ENCODE results near the gene KMT5B. TPM values are rescaled to one million over a fixed set of nuclear protein-coding genes. Genes with fewer than 3 reads are reported as not detected.

Gene KMT5B
- polyA plus RNA-seq, 3 donors, result 12.2 to 22.0 (median 19.5) TPM

DNA sequence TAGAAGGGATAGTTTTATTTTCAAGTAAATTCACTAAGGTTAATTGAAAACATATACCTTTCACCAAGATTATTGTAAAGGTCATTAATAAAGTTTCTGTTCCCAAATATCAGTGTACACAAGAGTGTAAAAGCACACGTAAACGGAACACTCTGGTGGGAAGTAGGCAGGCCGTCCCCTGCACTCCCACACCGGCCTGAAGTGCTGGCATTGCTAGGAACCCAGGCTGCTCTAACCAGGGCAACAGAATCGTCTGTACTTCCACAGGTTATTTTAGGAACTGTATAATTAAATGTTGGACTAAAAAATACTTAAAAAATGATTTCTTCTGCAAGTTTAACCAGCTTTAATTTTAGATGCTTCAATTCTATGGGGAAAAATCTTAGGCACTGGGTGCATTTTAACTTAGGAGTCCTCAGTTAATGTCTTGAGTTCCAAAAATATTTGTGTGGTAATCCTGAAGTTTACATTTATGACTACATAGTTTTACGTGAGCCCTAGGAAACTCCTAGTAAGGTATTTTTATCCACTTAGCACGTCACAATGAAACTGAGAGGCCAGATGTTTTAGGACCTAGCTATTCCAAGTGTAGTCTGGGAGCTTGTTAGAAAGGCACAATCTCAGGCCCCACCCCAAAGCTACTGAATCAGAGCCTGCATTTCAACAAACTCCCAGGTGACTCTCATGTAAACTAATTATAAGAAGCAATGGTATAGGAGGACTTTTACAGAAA is 31.2 kb downstream of the KMT5B start:
- Histone ChIP-seq H3K9me3 (replicated peaks in 1 of 2; ENCODE audit: control insufficient read depth in 1 of 2, insufficient read depth in 1 of 2, low read length in 2 of 2) (no peaks in the 10 kb centered on the region), H3K36me3 (replicated peaks in 1 of 2; ENCODE audit: control insufficient read depth in 1 of 2, insufficient read depth in 2 of 2, low read length in 2 of 2) (peaks cover 65 to 96% of the 10 kb centered on the region in 2 donors), H3K79me2 (ENCODE audit: insufficient read depth, low read length) (no peaks in the 10 kb centered on the region), H3K27ac (ENCODE audit: low read depth in 1 of 2, low read length in 2 of 2) (no peak overlapping the region), H3K9ac (ENCODE audit: insufficient read depth, low read length, poor library complexity, severe bottlenecking) (no peak overlapping the region), H2AFZ (ENCODE audit: insufficient read depth, low read depth, low read length, poor library complexity, severe bottlenecking) (no peak overlapping the region), H3K4me1 (ENCODE audit: control insufficient read depth in 1 of 2, insufficient read depth in 2 of 2, low read length in 2 of 2) (no peaks in the 10 kb centered on the region), H3K4me2 (replicated peaks; ENCODE audit: extremely low read depth, low read length, poor library complexity, severe bottlenecking) (no peak overlapping the region), H4K20me1 (ENCODE audit: insufficient read depth, low read length) (peaks cover 22% of the 10 kb centered on the region), H3K27me3 (ENCODE audit: control insufficient read depth in 2 of 2, insufficient read depth in 2 of 2, low read length in 2 of 2) (no peaks in the 10 kb centered on the region), H3K4me3 (replicated peaks in 1 of 3; ENCODE audit: low read depth in 2 of 3, low read length in 3 of 3) (no peak overlapping the region)
- peaks cover 3% of the 10 kb centered on the region for H3K4me1 Mint-ChIP-seq
- intact Hi-C loops (cut with micrococcal nuclease), result no loop called here
- peak overlapping the region in 1 of 7 donors; percentile 26 for H3K27ac Mint-ChIP-seq
- no peak overlapping the region for H3K4me3 Mint-ChIP-seq
- no peak for DNase-seq
- TF ChIP-seq, protein P1, sequence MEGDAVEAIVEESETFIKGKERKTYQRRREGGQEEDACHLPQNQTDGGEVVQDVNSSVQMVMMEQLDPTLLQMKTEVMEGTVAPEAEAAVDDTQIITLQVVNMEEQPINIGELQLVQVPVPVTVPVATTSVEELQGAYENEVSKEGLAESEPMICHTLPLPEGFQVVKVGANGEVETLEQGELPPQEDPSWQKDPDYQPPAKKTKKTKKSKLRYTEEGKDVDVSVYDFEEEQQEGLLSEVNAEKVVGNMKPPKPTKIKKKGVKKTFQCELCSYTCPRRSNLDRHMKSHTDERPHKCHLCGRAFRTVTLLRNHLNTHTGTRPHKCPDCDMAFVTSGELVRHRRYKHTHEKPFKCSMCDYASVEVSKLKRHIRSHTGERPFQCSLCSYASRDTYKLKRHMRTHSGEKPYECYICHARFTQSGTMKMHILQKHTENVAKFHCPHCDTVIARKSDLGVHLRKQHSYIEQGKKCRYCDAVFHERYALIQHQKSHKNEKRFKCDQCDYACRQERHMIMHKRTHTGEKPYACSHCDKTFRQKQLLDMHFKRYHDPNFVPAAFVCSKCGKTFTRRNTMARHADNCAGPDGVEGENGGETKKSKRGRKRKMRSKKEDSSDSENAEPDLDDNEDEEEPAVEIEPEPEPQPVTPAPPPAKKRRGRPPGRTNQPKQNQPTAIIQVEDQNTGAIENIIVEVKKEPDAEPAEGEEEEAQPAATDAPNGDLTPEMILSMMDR (IDR thresholded peaks at IDR 0.05), result no peak
- no peaks in the 10 kb centered on the region for H3K9me3 Mint-ChIP-seq
- H3K27me3 Mint-ChIP-seq (ENCODE audit: low read depth in 3 of 3), result no peaks in the 10 kb centered on the region
- H3K36me3 Mint-ChIP-seq, result peaks cover 64 to 82% of the 10 kb centered on the region in 2 donors
- WGBS (ENCODE audit: insufficient coverage), result 90% methylated on average over 4 of the region's 7 CpGs

GRCh38 chr11:68179847-68180246 is 33.2 kb downstream of the KMT5B start:
- WGBS (ENCODE audit: insufficient coverage), result no CpG with 5 or more reads among the region's 2 CpGs
- no peaks in the 10 kb centered on the region for H3K4me1 Mint-ChIP-seq
- Histone ChIP-seq H3K9me3 (replicated peaks in 1 of 2; ENCODE audit: control insufficient read depth in 1 of 2, insufficient read depth in 1 of 2, low read length in 2 of 2) (no peaks in the 10 kb centered on the region), H3K27me3 (ENCODE audit: control insufficient read depth in 2 of 2, insufficient read depth in 2 of 2, low read length in 2 of 2) (no peaks in the 10 kb centered on the region), H3K4me2 (replicated peaks; ENCODE audit: extremely low read depth, low read length, poor library complexity, severe bottlenecking) (no peak overlapping the region), H3K4me1 (ENCODE audit: control insufficient read depth in 1 of 2, insufficient read depth in 2 of 2, low read length in 2 of 2) (no peaks in the 10 kb centered on the region), H4K20me1 (ENCODE audit: insufficient read depth, low read length) (peaks cover 8% of the 10 kb centered on the region), H3K27ac (ENCODE audit: low read depth in 1 of 2, low read length in 2 of 2) (no peak overlapping the region), H3K79me2 (ENCODE audit: insufficient read depth, low read length) (no peaks in the 10 kb centered on the region), H3K36me3 (replicated peaks in 1 of 2; ENCODE audit: control insufficient read depth in 1 of 2, insufficient read depth in 2 of 2, low read length in 2 of 2) (peaks cover 68 to 96% of the 10 kb centered on the region in 2 donors), H3K9ac (ENCODE audit: insufficient read depth, low read length, poor library complexity, severe bottlenecking) (no peak overlapping the region), H2AFZ (ENCODE audit: insufficient read depth, low read depth, low read length, poor library complexity, severe bottlenecking) (no peak overlapping the region), H3K4me3 (replicated peaks in 1 of 3; ENCODE audit: low read depth in 2 of 3, low read length in 3 of 3) (no peak overlapping the region)
- H3K36me3 Mint-ChIP-seq, result peaks cover 61 to 84% of the 10 kb centered on the region in 2 donors
- no peak overlapping the region for H3K4me3 Mint-ChIP-seq
- TF ChIP-seq, protein P1 (IDR thresholded peaks at IDR 0.05), result no peak
- no peaks in the 10 kb centered on the region for H3K27me3 Mint-ChIP-seq (ENCODE audit: low read depth in 3 of 3)
- H3K27ac Mint-ChIP-seq, result no peak overlapping the region
- intact Hi-C loops (cut with micrococcal nuclease), result no loop called here
- no peak for DNase-seq
- H3K9me3 Mint-ChIP-seq, result no peaks in the 10 kb centered on the region
